Measurements from ENCODE around the gene STK32B. TPM values are rescaled to one million over a fixed set of nuclear protein-coding genes. Genes with fewer than 3 reads are reported as not detected.

Gene STK32B
- total and polyA plus RNA-seq, 2 donors (not counting 1 experiment from before 2014, with no cell fraction given), result 0.22 to 0.30 TPM

GRCh38 chr4:5203309-5203992 is 152.2 kb downstream of the STK32B start:
- intact Hi-C loops (cut with micrococcal nuclease), result no loop called here
- 84% methylated on average over 7 of the region's 7 CpGs for WGBS (ENCODE audit: insufficient coverage)
- Histone ChIP-seq H4K20me1 (ENCODE audit: control insufficient read depth, insufficient read depth, low read length, poor library complexity, severe bottlenecking) (no peaks in the 10 kb centered on the region), H3K79me2 (ENCODE audit: control insufficient read depth, insufficient read depth, low read length) (no peaks in the 10 kb centered on the region), H3K27me3 (replicated peaks in 1 of 4; ENCODE audit: control extremely low read depth in 1 of 4, control insufficient read depth in 3 of 4, insufficient read depth in 4 of 4, low read length in 3 of 4) (no peaks in the 10 kb centered on the region), H3K36me3 (replicated peaks in 1 of 2; ENCODE audit: control extremely low read depth in 1 of 2, control insufficient read depth in 1 of 2, extremely low read depth in 1 of 2, insufficient read depth in 2 of 2, low read length in 1 of 2) (no peaks in the 10 kb centered on the region), H3K4me2 (replicated peaks; ENCODE audit: low read depth, low read length, poor library complexity, severe bottlenecking) (no peak overlapping the region), H3K9ac (ENCODE audit: low read length) (no peak overlapping the region), H3K4me3 (ENCODE audit: control extremely low read depth in 1 of 5, extremely low read depth in 1 of 5, insufficient read depth in 1 of 5, low read depth in 2 of 5, low read length in 4 of 5) (no peak overlapping the region), H3K4me1 (ENCODE audit: control insufficient read depth in 2 of 2, insufficient read depth in 2 of 2, low read length in 2 of 2) (no peaks in the 10 kb centered on the region), H2AFZ (ENCODE audit: insufficient read depth, low read depth, low read length, poor library complexity, severe bottlenecking) (no peak overlapping the region), H3K9me3 (ENCODE audit: control extremely low read depth in 1 of 3, control insufficient read depth in 2 of 3, insufficient read depth in 1 of 3, low read length in 2 of 3) (peaks cover 0 to 11% (median 0%) of the 10 kb centered on the region in 3 donors), H3K27ac (ENCODE audit: low read length in 2 of 2) (no peak overlapping the region)
- CTCF ChIA-PET, result no interaction called here
- Mint-ChIP-seq H3K27me3 (no peaks in the 10 kb centered on the region), H3K9me3 (ENCODE audit: insufficient read depth) (peaks cover 4% of the 10 kb centered on the region), H3K4me3 (no peak overlapping the region), H3K27ac (no peak overlapping the region), H3K4me1 (no peaks in the 10 kb centered on the region)
- TF ChIP-seq CTCF (IDR thresholded peaks at IDR 0.05) (no peak), EZH2 (IDR thresholded peaks at IDR 0.05; ENCODE audit: borderline replicate concordance, insufficient read depth, low read depth, low read length, poor library complexity, severe bottlenecking) (no peak)
- ATAC-seq (ENCODE audit: low read depth), result no peak
- no peak for DNase-seq
- POLR2A ChIA-PET, result no interaction called here

GRCh38 chr4:5203993-5204310 is 152.7 kb downstream of the STK32B start:
- H2AFZ ChIP-seq (ENCODE audit: insufficient read depth, low read depth, low read length, poor library complexity, severe bottlenecking), result no peak overlapping the region
- H3K4me2 ChIP-seq (replicated peaks; ENCODE audit: low read depth, low read length, poor library complexity, severe bottlenecking), result no peak overlapping the region
- intact Hi-C loops (cut with micrococcal nuclease), result no loop called here
- TF ChIP-seq EZH2 (IDR thresholded peaks at IDR 0.05; ENCODE audit: borderline replicate concordance, insufficient read depth, low read depth, low read length, poor library complexity, severe bottlenecking) (no peak), CTCF (IDR thresholded peaks at IDR 0.05) (no peak)
- no peaks in the 10 kb centered on the region for H3K27me3 Mint-ChIP-seq
- ChIA-PET POLR2A (no interaction called here), CTCF (no interaction called here)
- no peak overlapping the region for H3K4me3 Mint-ChIP-seq
- no peak overlapping the region for H3K4me3 ChIP-seq (ENCODE audit: control extremely low read depth in 1 of 5, extremely low read depth in 1 of 5, insufficient read depth in 1 of 5, low read depth in 2 of 5, low read length in 4 of 5)
- H3K36me3 ChIP-seq (replicated peaks in 1 of 2; ENCODE audit: control extremely low read depth in 1 of 2, control insufficient read depth in 1 of 2, extremely low read depth in 1 of 2, insufficient read depth in 2 of 2, low read length in 1 of 2), result no peaks in the 10 kb centered on the region
- ATAC-seq (ENCODE audit: low read depth) (no peak), DNase-seq (no peak)
- H4K20me1 ChIP-seq (ENCODE audit: control insufficient read depth, insufficient read depth, low read length, poor library complexity, severe bottlenecking), result no peaks in the 10 kb centered on the region
- no peak overlapping the region for H3K27ac Mint-ChIP-seq
- no peaks in the 10 kb centered on the region for H3K79me2 ChIP-seq (ENCODE audit: control insufficient read depth, insufficient read depth, low read length)
- H3K27me3 ChIP-seq (replicated peaks in 1 of 4; ENCODE audit: control extremely low read depth in 1 of 4, control insufficient read depth in 3 of 4, insufficient read depth in 4 of 4, low read length in 3 of 4), result no peaks in the 10 kb centered on the region
- WGBS (ENCODE audit: insufficient coverage), result 100% methylated on average over 3 of the region's 3 CpGs
- H3K9ac ChIP-seq (ENCODE audit: low read length), result no peak overlapping the region
- H3K4me1 Mint-ChIP-seq, result no peaks in the 10 kb centered on the region
- no peak overlapping the region for H3K27ac ChIP-seq (ENCODE audit: low read length in 2 of 2)
- peaks cover 4% of the 10 kb centered on the region for H3K9me3 Mint-ChIP-seq (ENCODE audit: insufficient read depth)
- H3K9me3 ChIP-seq (ENCODE audit: control extremely low read depth in 1 of 3, control insufficient read depth in 2 of 3, insufficient read depth in 1 of 3, low read length in 2 of 3), result peaks cover 0 to 11% (median 0%) of the 10 kb centered on the region in 3 donors
- H3K4me1 ChIP-seq (ENCODE audit: control insufficient read depth in 2 of 2, insufficient read depth in 2 of 2, low read length in 2 of 2), result no peaks in the 10 kb centered on the region
